H54 (cell line): Measurements from ENCODE around the gene SLC39A11.

Source experiments
- DNase-seq: peaks from one replicate; pipeline ENCODE4 v3.0.0; 2011; ENCODE audit warnings: low spot score, mixed read lengths; ENCODE audit not compliant: insufficient read length
- FAIRE-seq: peaks from 3 replicates; lab custom pipeline; 2011; peaks lifted over from hg19 to GRCh38; lab: Jason Lieb, UNC
- POLR2A ChIP-seq: IDR thresholded peaks from 2 replicates; pipeline ENCODE4 v1.6.1; 2011; ENCODE audit warnings: low read depth, mild to moderate bottlenecking, low read length

SLC39A11 gene

DNA sequence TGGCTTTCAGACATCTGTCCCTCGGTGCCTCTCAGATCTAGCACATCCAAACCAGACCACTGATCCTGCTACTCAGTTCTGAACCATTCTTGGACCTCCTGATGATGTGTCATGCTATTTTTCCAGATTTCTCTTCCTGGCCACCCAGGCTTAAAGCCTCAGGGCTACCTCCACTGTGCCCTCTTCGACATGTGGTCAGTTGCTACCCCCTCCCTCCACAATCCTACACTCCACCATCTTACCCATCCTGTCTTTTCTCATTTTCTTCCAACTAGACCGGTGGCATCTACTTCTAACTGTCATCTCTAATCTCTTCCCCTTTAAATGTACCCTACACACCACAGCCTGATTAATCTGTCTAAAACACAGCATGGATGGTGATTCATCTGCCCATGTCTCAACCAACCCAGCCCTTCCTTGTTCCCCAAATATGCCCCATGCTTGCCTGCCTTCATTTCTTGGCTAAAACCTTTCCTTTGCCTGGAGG, 478.6 kb downstream of the SLC39A11 start:
- 0 out of 2 replicates have a peak, but pooled peaks have one; percentile 16 for TF ChIP-seq POLR2A
- peak; percentile 58 for FAIRE-seq
- DNase-seq: peak; percentile 75

DNA sequence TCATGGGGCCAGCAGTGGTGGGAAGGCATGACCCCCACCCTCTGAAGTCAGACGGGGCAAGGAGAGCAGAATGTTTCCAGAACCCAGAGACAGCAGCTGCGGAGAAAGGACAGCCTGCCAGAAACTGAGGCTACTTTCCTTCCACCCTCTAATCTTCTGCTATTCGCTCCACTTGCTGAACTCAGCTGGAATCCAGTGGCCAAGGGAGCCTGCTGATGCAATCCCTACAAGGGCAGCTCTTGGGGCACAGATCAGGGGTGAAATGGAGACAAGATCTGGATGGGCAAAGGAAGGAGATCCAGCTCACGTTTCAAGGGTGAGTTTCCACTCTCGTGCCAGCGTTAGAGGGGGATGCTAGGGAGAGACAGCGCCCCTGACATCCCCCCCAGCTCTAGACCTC, 479.1 kb downstream of the SLC39A11 start:
- peak; percentile 40 for DNase-seq
- no peak for TF ChIP-seq POLR2A
- no peak for FAIRE-seq

DNA sequence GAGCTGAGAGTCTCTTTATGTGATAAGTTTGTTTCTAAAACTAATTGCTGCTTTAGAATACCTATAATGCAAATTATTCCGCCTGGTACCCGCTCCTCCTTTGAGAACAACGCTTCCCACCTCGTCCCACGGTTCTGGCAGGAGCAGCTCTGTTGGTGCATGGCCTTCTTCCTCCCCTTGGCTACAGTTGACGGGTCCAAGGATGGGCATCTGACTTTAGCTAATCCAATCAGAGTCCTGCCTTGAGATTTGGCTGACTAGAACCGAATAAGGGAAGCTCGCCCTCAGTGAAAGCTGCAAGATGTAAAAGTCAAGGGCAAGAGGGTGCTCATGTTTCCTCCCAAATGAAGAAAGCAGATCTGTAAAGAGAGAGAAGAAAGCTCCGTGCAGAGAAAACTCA, 481.3 kb downstream of the SLC39A11 start:
- DNase-seq (no peak), FAIRE-seq (no peak)
- no peak for TF ChIP-seq POLR2A

DNA sequence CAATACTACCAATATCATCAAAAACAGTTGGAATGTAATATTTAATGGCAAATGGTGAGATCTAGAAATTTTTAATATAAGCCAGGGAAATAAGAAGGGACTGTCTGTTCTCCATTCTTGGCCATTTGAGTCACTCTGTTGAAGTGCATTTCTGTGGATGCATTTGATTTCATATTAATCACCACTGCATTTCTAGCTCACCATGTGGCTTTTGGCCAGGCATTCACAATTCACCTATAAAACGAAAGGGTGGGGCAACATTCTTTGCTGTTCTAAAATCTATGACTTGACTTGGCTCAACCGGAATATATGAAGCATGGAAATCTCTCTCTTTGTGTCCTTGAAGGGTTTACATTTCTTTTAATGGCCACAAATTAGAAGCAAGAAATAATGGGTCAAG, 483.0 kb downstream of the SLC39A11 start:
- DNase-seq (peak; percentile 73), FAIRE-seq (peak; percentile 94)
- no peak for TF ChIP-seq POLR2A

DNA sequence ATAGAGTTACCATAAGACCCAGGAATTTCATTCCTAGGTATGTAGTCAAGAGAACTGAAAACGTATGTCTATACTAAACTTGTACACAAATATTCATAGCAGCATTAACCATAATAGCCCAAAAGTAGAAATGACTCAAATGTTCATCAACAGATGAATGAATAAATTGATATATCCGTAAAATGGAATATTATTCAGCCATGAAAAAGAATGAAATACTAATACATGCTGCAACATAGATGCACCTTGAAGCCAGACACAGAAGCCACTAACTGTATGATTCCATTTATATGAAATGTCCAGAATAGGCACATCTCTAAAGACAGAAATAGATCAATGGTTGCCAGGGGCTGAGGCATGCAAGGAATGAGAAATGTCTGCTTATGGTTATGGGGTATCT, 484.1 kb downstream of the SLC39A11 start:
- no peak for TF ChIP-seq POLR2A
- DNase-seq: no peak
- no peak for FAIRE-seq

DNA sequence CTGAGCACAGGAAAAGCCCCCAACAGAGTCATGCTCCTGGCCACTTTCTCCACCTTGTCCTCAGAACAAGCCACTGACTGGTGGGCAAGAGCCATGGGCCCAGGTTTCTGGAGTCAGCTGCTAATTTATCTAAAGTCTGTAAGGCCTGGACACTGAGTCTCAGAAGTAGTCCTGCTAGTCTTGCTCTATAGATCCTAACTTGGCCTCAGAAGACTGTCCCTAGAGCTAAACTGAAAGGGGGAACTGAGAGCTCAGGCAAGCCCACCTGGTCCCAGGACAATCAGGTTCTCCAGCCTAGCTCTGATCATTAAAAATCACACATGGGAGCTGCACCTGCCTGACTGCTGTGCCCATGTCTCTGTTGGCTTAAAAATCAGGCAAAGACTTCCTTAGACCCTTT, 485.8 kb downstream of the SLC39A11 start:
- DNase-seq (no peak), FAIRE-seq (no peak)
- no peak for TF ChIP-seq POLR2A

DNA sequence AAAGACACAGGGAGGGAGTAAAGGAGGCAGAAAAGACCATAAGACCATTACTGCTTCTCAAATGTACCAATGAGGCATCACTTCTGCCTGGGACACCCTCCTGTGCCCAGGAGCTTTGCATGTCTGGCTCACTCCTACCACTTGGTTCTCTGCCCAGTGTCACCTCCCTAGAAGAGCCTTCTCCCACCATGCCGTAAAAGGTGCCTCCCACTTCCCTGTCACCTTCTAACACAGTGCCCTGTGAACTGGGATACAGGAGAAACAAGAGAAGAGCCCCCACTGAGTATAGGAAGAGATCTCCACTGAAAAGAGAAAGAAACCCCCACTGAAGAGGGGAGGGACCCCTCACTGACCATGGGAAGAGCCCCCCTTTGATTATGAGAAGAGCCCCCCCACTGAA, 486.9 kb downstream of the SLC39A11 start:
- no peak for FAIRE-seq
- no peak for DNase-seq
- TF ChIP-seq POLR2A: no peak

DNA sequence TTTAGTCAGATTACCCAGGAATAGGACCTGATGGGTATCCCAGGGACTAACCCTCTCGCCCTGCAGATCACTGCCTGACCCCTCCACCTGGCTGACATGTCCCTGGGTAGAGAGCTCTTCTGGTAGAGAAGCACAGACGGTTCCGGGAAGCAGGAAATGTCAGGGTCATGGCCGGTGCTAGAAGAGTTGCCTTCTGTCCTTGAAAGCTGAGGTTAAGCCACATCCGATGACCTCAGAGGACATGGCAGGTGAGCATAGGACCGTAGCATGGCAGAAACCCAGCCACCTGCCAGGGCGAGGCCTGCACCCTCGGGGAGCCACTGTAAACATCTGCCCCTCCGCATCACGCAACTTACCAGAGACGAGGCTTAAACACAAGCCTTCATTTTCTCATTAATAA, 488.0 kb downstream of the SLC39A11 start:
- FAIRE-seq (no peak), DNase-seq (no peak)
- no peak for TF ChIP-seq POLR2A

DNA sequence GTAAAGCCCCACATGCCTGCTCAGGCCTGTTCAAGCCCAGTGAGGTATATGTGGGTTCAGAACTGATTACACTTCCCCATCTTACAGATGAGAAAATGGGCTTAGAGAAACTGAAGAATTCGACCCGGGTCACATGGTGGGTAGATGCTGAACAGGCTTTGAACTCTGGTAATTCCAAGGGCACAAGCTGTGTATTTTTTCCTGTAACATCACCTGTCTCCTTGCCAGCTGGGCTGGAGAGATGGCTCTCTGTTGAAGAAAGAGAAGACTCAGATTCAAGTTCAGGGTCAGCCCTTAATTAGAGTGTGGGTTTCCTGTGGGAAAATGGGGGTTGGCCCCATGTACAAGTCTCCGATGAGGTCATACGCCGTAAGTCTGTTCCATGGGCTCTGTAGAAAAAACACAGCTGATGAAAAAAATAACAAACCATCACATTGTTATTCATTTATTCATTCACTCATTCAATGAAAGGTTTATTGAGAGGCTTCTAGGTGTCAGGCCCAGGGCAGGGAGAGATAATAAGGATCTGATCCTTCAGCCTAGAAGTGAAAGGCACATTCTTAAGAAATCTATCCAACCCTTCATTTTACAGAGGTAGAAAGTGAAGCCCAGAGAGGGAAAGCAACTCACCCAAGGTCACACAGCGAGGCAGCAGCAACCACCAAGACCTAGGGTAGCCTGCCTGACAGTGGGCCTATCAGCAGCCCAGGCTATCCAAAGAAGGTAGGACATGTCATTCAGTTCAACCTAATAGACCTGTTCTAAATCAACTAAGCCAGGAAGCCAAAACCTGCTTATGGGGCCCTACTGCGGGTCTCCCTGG, 488.9 kb downstream of the SLC39A11 start:
- peak; percentile 38 for DNase-seq
- FAIRE-seq: peak; percentile 75
- TF ChIP-seq POLR2A: no peak

DNA sequence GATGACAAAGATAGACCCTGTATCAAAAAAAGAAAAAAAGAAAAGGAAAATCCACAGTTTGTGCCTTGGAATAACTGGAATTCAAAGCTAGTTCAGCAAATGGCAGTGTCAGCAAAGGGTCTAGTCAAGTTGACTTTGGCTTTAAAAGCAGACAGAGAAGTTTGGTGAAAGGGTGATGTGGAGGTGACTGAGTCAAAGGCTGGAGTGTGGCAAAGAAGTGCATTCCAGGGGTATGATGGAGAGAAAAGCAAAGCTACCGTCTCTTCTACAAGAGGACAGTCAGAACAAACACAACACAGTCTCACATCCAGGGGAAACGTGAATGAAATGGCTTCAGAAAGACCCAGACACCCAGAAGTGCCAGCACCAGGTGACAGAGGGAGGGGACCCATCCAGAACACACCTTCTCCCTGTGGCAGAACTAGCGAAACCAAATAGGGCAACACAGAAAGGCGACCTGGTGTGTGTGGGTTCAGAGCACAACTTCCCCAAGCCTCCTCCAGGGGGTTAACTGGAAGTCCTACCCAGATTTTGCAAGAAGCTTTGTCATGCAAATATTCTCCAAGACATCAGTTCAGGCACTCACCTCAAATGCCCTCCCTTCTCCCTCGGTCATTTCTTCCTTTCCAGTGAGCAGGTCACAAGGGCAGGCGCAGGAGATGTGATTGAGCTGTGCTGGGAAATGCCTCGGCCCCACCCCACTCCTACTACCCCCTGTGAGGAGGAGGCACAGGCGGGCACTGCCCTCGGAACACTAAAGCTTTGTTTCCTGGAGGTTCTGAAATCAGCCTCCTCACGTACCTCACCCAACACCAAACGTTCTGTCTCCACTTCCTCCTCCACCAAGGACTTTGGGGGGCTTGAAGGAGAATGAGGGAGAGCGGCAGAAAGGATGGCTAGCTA, 489.7 kb downstream of the SLC39A11 start:
- peak; percentile 81 for FAIRE-seq
- 0 out of 2 replicates have a peak, but pooled peaks have one; percentile 11 for TF ChIP-seq POLR2A
- DNase-seq: peak; percentile 77

DNA sequence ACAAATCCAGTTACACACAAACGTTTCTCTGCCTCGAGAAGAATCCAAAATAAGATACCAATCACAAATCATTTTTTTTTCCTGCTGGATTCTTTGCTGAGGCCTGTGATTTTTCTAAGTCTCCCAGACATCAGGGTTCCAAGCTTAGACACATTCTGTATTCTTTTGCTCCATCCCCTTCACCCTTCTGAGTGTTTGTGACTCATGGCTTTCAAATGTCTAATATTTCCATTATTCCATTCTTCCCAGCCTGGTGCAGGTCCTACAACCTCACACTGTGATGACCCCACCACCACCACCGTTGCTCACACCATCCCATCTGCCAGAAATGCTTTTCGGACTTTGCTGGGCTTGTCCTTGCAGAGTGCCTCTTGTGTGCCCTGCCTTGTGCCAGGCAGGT, 491.6 kb downstream of the SLC39A11 start:
- DNase-seq (peak; percentile 60), FAIRE-seq (no peak)
- no peak for TF ChIP-seq POLR2A

DNA sequence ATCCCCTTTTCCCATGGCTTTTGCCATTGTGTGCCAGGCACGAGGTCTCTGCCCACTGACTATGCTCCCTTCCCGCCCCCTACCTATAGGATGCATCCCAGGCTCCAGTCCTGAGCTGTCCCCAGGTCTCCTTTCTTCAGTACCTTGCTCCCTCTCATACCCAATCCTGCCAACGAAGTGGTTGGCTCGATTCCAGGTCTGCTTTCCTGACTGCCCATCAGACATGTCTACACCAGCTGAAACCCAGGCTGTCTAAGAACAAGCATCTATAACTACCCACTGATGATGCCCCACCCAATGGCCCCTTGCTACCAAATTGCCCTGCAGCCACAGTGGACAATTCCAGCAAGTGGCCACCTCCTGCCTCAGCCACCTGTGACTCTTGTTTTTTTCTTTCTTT, 492.6 kb downstream of the SLC39A11 start:
- DNase-seq (no peak), FAIRE-seq (no peak)

DNA sequence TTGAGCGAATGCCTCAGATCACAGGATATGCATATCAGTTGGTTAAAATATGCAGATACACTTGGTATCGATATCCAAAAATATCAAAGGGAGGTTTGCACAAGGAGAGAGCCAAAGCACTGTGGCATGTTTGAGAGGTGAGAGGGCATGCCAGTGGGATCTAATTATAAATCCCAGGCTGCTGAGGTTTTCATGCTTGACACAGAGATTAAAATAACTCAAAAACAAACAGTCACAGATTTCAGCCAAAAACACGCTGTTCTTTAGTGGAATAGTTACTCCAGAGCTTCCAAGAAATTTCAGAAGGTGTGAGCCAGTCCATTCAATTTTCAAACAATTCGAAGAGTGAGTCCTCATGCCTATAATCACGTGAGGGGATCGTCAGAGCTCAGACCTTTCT, 493.8 kb downstream of the SLC39A11 start:
- FAIRE-seq: no peak
- no peak for DNase-seq
- no peak for TF ChIP-seq POLR2A

More for the DNA sequence above, 492.6 kb downstream of the SLC39A11 start:
- no peak for TF ChIP-seq POLR2A
